ENCODE results near the gene SCO1. TPM values are rescaled to one million over a fixed set of nuclear protein-coding genes. Genes with fewer than 3 reads are reported as not detected.

SCO1 gene
- total and polyA plus RNA-seq, 10 of the 15 experiments (the other 5 are each of a cell fraction or from before 2014, with no cell fraction given), result 8.2 to 73.0 (median 37.1) TPM

DNA sequence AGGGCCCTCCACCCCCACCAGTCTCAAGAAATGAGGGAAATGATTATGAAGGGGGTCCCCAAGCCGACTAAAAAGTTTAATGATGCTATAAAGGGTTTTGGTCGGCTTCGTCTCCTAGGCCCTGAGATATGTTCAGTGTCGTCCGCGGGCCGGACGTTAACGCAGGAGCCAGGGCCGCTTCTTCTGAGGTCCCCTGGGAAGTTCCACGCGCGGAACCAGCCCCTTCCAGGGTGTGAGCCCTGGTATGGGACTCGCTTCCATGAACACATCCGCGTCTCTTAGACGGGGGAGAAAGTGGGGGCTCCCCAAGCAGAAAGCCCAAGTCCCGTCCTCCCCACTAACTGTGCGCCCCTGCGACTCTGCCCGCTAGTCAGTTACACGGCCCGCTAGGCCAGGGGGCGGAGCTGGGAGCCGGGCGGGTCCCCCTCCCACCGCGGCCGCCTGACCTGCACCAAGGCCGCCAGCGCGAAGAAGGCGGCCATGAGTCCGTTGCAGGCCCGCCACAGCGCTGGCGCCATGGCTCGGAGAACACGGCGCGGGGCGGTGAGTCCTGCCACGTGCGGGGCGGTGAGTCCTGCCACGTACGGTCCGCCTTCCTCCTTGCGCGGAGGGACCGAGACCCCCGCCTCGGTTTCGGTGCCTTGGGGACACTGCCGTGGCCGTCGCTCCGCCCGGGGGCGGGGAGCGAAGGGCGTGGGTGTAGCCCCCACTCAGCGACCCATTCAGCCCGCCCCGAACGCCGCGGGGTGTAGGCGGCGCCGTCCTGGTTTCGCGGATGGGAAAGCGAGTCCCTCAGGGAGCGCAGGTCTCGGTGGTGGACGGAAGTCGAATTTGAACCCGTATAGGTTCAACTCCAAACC lies 32.2 kb upstream of the SCO1 start, which contains the start of gene TMEM220 (continued):
- no peak for TF ChIP-seq FOXK2 (IDR thresholded peaks at IDR 0.05)
- no peak for TF ChIP-seq HCFC1 (IDR thresholded peaks at IDR 0.05; ENCODE audit: low read length)
- no peak for TF ChIP-seq ZNF622 (IDR thresholded peaks at IDR 0.05)
- TF ChIP-seq, protein P1, sequence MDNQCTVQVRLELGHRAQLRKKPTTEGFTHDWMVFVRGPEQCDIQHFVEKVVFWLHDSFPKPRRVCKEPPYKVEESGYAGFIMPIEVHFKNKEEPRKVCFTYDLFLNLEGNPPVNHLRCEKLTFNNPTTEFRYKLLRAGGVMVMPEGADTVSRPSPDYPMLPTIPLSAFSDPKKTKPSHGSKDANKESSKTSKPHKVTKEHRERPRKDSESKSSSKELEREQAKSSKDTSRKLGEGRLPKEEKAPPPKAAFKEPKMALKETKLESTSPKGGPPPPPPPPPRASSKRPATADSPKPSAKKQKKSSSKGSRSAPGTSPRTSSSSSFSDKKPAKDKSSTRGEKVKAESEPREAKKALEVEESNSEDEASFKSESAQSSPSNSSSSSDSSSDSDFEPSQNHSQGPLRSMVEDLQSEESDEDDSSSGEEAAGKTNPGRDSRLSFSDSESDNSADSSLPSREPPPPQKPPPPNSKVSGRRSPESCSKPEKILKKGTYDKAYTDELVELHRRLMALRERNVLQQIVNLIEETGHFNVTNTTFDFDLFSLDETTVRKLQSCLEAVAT (IDR thresholded peaks at IDR 0.05), result no peak
- no peak for TF ChIP-seq SIX5 (IDR thresholded peaks at IDR 0.05; ENCODE audit: low read depth, low read length, severe bottlenecking)
- TF ChIP-seq ZSCAN29 (IDR thresholded peaks at IDR 0.05), result no peak
- no peak for TF ChIP-seq RELA (IDR thresholded peaks at IDR 0.05; ENCODE audit: borderline replicate concordance, partially characterized antibody)
- no peak for TF ChIP-seq SMAD1 (IDR thresholded peaks at IDR 0.05; ENCODE audit: low read depth, partially characterized antibody)
- no peak for TF ChIP-seq ASH2L (IDR thresholded peaks at IDR 0.05; ENCODE audit: borderline replicate concordance, low read depth)
- 0 out of 2 replicates have a peak, but pooled peaks have one; percentile 33 for TF ChIP-seq RB1 (IDR thresholded peaks at IDR 0.05; ENCODE audit: borderline replicate concordance)
- no peak for TF ChIP-seq HDAC2 (IDR thresholded peaks at IDR 0.05)
- TF ChIP-seq NFYA (IDR thresholded peaks at IDR 0.05; ENCODE audit: borderline replicate concordance, low read depth, low read length), result no peak
- TF ChIP-seq BCL11A (IDR thresholded peaks at IDR 0.05; ENCODE audit: low read depth, low read length), result no peak
- TF ChIP-seq, protein P2, sequence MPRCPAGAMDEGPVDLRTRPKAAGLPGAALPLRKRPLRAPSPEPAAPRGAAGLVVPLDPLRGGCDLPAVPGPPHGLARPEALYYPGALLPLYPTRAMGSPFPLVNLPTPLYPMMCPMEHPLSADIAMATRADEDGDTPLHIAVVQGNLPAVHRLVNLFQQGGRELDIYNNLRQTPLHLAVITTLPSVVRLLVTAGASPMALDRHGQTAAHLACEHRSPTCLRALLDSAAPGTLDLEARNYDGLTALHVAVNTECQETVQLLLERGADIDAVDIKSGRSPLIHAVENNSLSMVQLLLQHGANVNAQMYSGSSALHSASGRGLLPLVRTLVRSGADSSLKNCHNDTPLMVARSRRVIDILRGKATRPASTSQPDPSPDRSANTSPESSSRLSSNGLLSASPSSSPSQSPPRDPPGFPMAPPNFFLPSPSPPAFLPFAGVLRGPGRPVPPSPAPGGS (IDR thresholded peaks at IDR 0.05; ENCODE audit: borderline replicate concordance, insufficient read depth, low read depth, low read length, poor library complexity, severe bottlenecking), result no peak
- TF ChIP-seq GABPA (IDR thresholded peaks at IDR 0.05; ENCODE audit: low read depth), result no peak
- TF ChIP-seq SUZ12 (IDR thresholded peaks at IDR 0.05; ENCODE audit: unreplicated experiment), result no peak
- TF ChIP-seq TAF1 (IDR thresholded peaks at IDR 0.05; ENCODE audit: borderline replicate concordance, low read depth, low read length), result no peak
- TF ChIP-seq NR2C2 (IDR thresholded peaks at IDR 0.05; ENCODE audit: borderline replicate concordance, control insufficient read depth, insufficient read length, low read depth), result no peak
- no peak for TF ChIP-seq CHD2 (IDR thresholded peaks at IDR 0.05; ENCODE audit: borderline replicate concordance, low read depth, low read length)
- TF ChIP-seq NFXL1 (IDR thresholded peaks at IDR 0.05; ENCODE audit: borderline replicate concordance), result no peak
- TF ChIP-seq, protein P3, sequence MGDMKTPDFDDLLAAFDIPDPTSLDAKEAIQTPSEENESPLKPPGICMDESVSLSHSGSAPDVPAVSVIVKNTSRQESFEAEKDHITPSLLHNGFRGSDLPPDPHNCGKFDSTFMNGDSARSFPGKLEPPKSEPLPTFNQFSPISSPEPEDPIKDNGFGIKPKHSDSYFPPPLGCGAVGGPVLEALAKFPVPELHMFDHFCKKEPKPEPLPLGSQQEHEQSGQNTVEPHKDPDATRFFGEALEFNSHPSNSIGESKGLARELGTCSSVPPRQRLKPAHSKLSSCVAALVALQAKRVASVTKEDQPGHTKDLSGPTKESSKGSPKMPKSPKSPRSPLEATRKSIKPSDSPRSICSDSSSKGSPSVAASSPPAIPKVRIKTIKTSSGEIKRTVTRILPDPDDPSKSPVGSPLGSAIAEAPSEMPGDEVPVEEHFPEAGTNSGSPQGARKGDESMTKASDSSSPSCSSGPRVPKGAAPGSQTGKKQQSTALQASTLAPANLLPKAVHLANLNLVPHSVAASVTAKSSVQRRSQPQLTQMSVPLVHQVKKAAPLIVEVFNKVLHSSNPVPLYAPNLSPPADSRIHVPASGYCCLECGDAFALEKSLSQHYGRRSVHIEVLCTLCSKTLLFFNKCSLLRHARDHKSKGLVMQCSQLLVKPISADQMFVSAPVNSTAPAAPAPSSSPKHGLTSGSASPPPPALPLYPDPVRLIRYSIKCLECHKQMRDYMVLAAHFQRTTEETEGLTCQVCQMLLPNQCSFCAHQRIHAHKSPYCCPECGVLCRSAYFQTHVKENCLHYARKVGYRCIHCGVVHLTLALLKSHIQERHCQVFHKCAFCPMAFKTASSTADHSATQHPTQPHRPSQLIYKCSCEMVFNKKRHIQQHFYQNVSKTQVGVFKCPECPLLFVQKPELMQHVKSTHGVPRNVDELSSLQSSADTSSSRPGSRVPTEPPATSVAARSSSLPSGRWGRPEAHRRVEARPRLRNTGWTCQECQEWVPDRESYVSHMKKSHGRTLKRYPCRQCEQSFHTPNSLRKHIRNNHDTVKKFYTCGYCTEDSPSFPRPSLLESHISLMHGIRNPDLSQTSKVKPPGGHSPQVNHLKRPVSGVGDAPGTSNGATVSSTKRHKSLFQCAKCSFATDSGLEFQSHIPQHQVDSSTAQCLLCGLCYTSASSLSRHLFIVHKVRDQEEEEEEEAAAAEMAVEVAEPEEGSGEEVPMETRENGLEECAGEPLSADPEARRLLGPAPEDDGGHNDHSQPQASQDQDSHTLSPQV (IDR thresholded peaks at IDR 0.05), result no peak
- no peak for TF ChIP-seq RAD51 (IDR thresholded peaks at IDR 0.05)
- TF ChIP-seq BHLHE40 (IDR thresholded peaks at IDR 0.05; ENCODE audit: borderline replicate concordance in 1 of 2, low read depth in 2 of 2, low read length in 1 of 2), result peak; percentile 9 to 77; a peak in 2 of 4 replicates
- no peak for TF ChIP-seq NR2F1 (conservative IDR thresholded peaks at IDR 0.05)
- TF ChIP-seq NFYB (IDR thresholded peaks at IDR 0.05; ENCODE audit: insufficient read depth, low read depth, low read length), result no peak

Data from GM12878 (cell line).